ENCODE data around the gene RC3H2. TPM values are rescaled to one million over a fixed set of nuclear protein-coding genes. Genes with fewer than 3 reads are reported as not detected.
A peak's percentile ranks its signal among the peaks of the same experiment; 100 is the strongest.

The RC3H2 gene
- total and polyA plus RNA-seq, 2 of the 13 experiments (the other 11 are each of a cell fraction or from before 2014, with no cell fraction given), result 21.0 to 36.4 TPM

DNA sequence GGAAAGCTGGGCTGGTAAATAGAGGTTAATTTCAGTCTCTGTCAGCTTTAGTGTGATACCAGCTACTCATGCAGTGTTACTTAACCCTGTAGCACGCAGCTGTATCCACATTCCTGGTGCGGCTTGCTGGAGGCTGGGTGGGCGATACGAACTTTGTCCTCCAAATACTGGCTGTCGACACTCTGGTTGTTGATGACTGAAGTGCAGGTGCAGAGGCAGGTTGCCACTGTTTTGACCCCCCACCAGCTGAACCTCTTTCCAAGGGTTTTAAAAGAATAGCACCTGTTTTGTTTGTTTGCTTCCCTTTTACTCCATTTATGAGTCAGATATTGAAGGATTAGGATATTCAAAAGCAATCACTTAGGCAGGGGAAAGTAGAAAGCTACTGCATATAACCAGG lies 31.3 kb upstream of the RC3H2 start (continued):
- TF ChIP-seq ZNF746 (CRISPR knock-in tag; IDR thresholded peaks at IDR 0.05), result no peak
- no peak for TF ChIP-seq ZNF781 (CRISPR knock-in tag; IDR thresholded peaks at IDR 0.05; ENCODE audit: borderline replicate concordance, not compliant biosample characterization)
- TF ChIP-seq PHF8 (CRISPR knock-in tag; IDR thresholded peaks at IDR 0.05), result no peak
- no peak for TF ChIP-seq GTF3A (CRISPR knock-in tag; conservative IDR thresholded peaks at IDR 0.05)
- no peak for TF ChIP-seq ZNF768 (CRISPR knock-in tag; IDR thresholded peaks at IDR 0.05)
- TF ChIP-seq ZNF792 (CRISPR knock-in tag; IDR thresholded peaks at IDR 0.05), result 0 out of 2 replicates have a peak, but pooled peaks have one; percentile 60
- TF ChIP-seq, protein P1, sequence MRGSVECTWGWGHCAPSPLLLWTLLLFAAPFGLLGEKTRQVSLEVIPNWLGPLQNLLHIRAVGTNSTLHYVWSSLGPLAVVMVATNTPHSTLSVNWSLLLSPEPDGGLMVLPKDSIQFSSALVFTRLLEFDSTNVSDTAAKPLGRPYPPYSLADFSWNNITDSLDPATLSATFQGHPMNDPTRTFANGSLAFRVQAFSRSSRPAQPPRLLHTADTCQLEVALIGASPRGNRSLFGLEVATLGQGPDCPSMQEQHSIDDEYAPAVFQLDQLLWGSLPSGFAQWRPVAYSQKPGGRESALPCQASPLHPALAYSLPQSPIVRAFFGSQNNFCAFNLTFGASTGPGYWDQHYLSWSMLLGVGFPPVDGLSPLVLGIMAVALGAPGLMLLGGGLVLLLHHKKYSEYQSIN (CRISPR knock-in tag; IDR thresholded peaks at IDR 0.05; ENCODE audit: borderline replicate concordance), result no peak
- TF ChIP-seq, protein P2, sequence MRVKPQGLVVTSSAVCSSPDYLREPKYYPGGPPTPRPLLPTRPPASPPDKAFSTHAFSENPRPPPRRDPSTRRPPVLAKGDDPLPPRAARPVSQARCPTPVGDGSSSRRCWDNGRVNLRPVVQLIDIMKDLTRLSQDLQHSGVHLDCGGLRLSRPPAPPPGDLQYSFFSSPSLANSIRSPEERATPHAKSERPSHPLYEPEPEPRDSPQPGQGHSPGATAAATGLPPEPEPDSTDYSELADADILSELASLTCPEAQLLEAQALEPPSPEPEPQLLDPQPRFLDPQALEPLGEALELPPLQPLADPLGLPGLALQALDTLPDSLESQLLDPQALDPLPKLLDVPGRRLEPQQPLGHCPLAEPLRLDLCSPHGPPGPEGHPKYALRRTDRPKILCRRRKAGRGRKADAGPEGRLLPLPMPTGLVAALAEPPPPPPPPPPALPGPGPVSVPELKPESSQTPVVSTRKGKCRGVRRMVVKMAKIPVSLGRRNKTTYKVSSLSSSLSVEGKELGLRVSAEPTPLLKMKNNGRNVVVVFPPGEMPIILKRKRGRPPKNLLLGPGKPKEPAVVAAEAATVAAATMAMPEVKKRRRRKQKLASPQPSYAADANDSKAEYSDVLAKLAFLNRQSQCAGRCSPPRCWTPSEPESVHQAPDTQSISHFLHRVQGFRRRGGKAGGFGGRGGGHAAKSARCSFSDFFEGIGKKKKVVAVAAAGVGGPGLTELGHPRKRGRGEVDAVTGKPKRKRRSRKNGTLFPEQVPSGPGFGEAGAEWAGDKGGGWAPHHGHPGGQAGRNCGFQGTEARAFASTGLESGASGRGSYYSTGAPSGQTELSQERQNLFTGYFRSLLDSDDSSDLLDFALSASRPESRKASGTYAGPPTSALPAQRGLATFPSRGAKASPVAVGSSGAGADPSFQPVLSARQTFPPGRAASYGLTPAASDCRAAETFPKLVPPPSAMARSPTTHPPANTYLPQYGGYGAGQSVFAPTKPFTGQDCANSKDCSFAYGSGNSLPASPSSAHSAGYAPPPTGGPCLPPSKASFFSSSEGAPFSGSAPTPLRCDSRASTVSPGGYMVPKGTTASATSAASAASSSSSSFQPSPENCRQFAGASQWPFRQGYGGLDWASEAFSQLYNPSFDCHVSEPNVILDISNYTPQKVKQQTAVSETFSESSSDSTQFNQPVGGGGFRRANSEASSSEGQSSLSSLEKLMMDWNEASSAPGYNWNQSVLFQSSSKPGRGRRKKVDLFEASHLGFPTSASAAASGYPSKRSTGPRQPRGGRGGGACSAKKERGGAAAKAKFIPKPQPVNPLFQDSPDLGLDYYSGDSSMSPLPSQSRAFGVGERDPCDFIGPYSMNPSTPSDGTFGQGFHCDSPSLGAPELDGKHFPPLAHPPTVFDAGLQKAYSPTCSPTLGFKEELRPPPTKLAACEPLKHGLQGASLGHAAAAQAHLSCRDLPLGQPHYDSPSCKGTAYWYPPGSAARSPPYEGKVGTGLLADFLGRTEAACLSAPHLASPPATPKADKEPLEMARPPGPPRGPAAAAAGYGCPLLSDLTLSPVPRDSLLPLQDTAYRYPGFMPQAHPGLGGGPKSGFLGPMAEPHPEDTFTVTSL (CRISPR knock-in tag; IDR thresholded peaks at IDR 0.05; ENCODE audit: borderline replicate concordance), result no peak; the same call in 1 of the 2 replicates
- no peak for TF ChIP-seq ZNF552 (CRISPR knock-in tag; IDR thresholded peaks at IDR 0.05; ENCODE audit: borderline replicate concordance)
- no peak for TF ChIP-seq ZBTB42 (CRISPR knock-in tag; IDR thresholded peaks at IDR 0.05)
- peak; percentile 67; the same call in 1 of the 2 replicates for TF ChIP-seq ZNF780A (CRISPR knock-in tag; IDR thresholded peaks at IDR 0.05)
- TF ChIP-seq ZSCAN12 (CRISPR knock-in tag; IDR thresholded peaks at IDR 0.05), result no peak
- peak; percentile 46; the same call in 1 of the 2 replicates for TF ChIP-seq KDM6A (CRISPR knock-in tag; IDR thresholded peaks at IDR 0.05; ENCODE audit: low read depth)
- TF ChIP-seq, protein P3, sequence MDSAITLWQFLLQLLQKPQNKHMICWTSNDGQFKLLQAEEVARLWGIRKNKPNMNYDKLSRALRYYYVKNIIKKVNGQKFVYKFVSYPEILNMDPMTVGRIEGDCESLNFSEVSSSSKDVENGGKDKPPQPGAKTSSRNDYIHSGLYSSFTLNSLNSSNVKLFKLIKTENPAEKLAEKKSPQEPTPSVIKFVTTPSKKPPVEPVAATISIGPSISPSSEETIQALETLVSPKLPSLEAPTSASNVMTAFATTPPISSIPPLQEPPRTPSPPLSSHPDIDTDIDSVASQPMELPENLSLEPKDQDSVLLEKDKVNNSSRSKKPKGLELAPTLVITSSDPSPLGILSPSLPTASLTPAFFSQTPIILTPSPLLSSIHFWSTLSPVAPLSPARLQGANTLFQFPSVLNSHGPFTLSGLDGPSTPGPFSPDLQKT (CRISPR knock-in tag; IDR thresholded peaks at IDR 0.05; ENCODE audit: borderline replicate concordance), result no peak
- TF ChIP-seq, protein P4, sequence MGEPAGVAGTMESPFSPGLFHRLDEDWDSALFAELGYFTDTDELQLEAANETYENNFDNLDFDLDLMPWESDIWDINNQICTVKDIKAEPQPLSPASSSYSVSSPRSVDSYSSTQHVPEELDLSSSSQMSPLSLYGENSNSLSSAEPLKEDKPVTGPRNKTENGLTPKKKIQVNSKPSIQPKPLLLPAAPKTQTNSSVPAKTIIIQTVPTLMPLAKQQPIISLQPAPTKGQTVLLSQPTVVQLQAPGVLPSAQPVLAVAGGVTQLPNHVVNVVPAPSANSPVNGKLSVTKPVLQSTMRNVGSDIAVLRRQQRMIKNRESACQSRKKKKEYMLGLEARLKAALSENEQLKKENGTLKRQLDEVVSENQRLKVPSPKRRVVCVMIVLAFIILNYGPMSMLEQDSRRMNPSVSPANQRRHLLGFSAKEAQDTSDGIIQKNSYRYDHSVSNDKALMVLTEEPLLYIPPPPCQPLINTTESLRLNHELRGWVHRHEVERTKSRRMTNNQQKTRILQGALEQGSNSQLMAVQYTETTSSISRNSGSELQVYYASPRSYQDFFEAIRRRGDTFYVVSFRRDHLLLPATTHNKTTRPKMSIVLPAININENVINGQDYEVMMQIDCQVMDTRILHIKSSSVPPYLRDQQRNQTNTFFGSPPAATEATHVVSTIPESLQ (CRISPR knock-in tag; conservative IDR thresholded peaks at IDR 0.05), result no peak
- TF ChIP-seq SAP130 (CRISPR knock-in tag; IDR thresholded peaks at IDR 0.05; ENCODE audit: low read depth), result peak; percentile 85
- TF ChIP-seq, protein P5, sequence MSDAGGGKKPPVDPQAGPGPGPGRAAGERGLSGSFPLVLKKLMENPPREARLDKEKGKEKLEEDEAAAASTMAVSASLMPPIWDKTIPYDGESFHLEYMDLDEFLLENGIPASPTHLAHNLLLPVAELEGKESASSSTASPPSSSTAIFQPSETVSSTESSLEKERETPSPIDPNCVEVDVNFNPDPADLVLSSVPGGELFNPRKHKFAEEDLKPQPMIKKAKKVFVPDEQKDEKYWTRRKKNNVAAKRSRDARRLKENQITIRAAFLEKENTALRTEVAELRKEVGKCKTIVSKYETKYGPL (CRISPR knock-in tag; IDR thresholded peaks at IDR 0.05), result 0 out of 2 replicates have a peak, but pooled peaks have one; percentile 24
